Smooth muscle cell (in vitro differentiated cells): ENCODE results near the gene SLC35D1. TPM values are rescaled to one million over a fixed set of nuclear protein-coding genes. Genes with fewer than 3 reads are reported as not detected.

ENCODE experiments used
- DNase-seq: peaks from one replicate; lab custom pipeline; 2025; ENCODE audit not compliant: unreplicated experiment; lab: John Stamatoyannopoulos, UW
- H2AFZ ChIP-seq: fragments of 200-600 bp; sonication (generic); 2 replicates; pipeline ENCODE4 v1.6.0; 2016; ENCODE audit warnings: antibody characterized with exemption, low read depth, mild to moderate bottlenecking
- H3F3A ChIP-seq: fragments of 200-600 bp; sonication (generic); 2 replicates; pipeline ENCODE4 v1.6.0; 2017; ENCODE audit warnings: antibody characterized with exemption, low read depth
- H3K27ac ChIP-seq: fragments of 200-600 bp; sonication (generic); 2 replicates; pipeline ENCODE4 v1.5.1; 2016; ENCODE audit warnings: low read depth, mild to moderate bottlenecking
- H3K27me3 ChIP-seq: fragments of 200-600 bp; sonication (generic); 2 replicates; pipeline ENCODE4 v1.6.1; 2016; ENCODE audit warnings: low read depth, mild to moderate bottlenecking
- H3K36me3 ChIP-seq: fragments of 200-600 bp; sonication (generic); 2 replicates; pipeline ENCODE4 v1.5.1; 2016; ENCODE audit warnings: low read depth
- H3K4me1 ChIP-seq: fragments of 200-600 bp; sonication (generic); 2 replicates; pipeline ENCODE4 v1.5.1; 2016; ENCODE audit warnings: low read depth
- H3K4me2 ChIP-seq: fragments of 200-600 bp; sonication (generic); 2 replicates; pipeline ENCODE4 v1.6.0; 2016; ENCODE audit warnings: mild to moderate bottlenecking
- H3K4me3 ChIP-seq: fragments of 200-600 bp; sonication (generic); 2 replicates; pipeline ENCODE4 v1.5.1; 2016; ENCODE audit warnings: mild to moderate bottlenecking
- H3K79me2 ChIP-seq: fragments of 200-600 bp; sonication (generic); 2 replicates; pipeline ENCODE4 v1.6.0; 2016; ENCODE audit warnings: low read depth, mild to moderate bottlenecking
- H3K9ac ChIP-seq: fragments of 200-600 bp; sonication (generic); 2 replicates; pipeline ENCODE4 v1.6.0; 2016; ENCODE audit warnings: low read depth
- H3K9me3 ChIP-seq: fragments of 200-600 bp; sonication (generic); replicated peaks from 2 replicates; pipeline ENCODE4 v1.5.1; 2016; ENCODE audit warnings: low read depth
- H4K20me1 ChIP-seq: fragments of 200-600 bp; sonication (generic); 2 replicates; pipeline ENCODE4 v1.6.0; 2016; ENCODE audit warnings: low read depth
- CTCF ChIP-seq: fragments of 200-600 bp; sonication (generic); IDR thresholded peaks from 2 replicates; pipeline ENCODE4 v1.5.1; 2017; ENCODE audit warnings: borderline replicate concordance, mild to moderate bottlenecking, antibody characterized with exemption; ENCODE audit not compliant: insufficient read depth, poor library complexity, severe bottlenecking
- WGBS: methylation state at CpG from one replicate; pipeline ENCODE4 v1.1.7; 2016; ENCODE audit warnings: low lambda C conversion rate; 5-methylcytosine and 5-hydroxymethylcytosine counted together
- polyA plus RNA-seq: library from polyadenylated mRNA; unstranded; fragments of >200 nt; fragmentation: Nextera tagmentation; extraction: Ambion mirVana; gene quantifications from 2 replicates; pipeline ENCODE4 v1.2.1, GENCODE V29; 2016
- total RNA-seq: library from RNA; depleted of rRNA; stranded (reverse); fragments of >200 nt; gene quantifications from 2 replicates; pipeline ENCODE4 v1.2.3, GENCODE V29; 2014

SLC35D1 gene
- total and polyA plus RNA-seq, 2 experiments from 2014 or later = 13.3 to 28.2 TPM

GRCh38 chr1:67094191-67094590 is 40.2 kb upstream of the SLC35D1 start:
- no peaks in the 10 kb centered on the region for H3K27me3 ChIP-seq
- H3K4me2 ChIP-seq = no peak overlapping the region
- H2AFZ ChIP-seq = no peak overlapping the region
- H3K9ac ChIP-seq = no peak overlapping the region
- no peaks in the 10 kb centered on the region for H3K79me2 ChIP-seq
- H3K36me3 ChIP-seq = no peaks in the 10 kb centered on the region
- TF ChIP-seq CTCF = no peak
- no peak overlapping the region for H3K4me3 ChIP-seq
- DNase-seq = no peak
- H3K9me3 ChIP-seq = peaks cover 3% of the 10 kb centered on the region
- no peaks in the 10 kb centered on the region for H4K20me1 ChIP-seq
- WGBS = 90% methylated on average over 2 of the region's 2 CpGs
- H3K4me1 ChIP-seq = peaks cover 4% of the 10 kb centered on the region
- no peaks in the 10 kb centered on the region for H3F3A ChIP-seq
- no peak overlapping the region for H3K27ac ChIP-seq

- Histone ChIP-seq H3K4me2 (no peak overlapping the region), H3K9me3 (peaks cover 7% of the 10 kb centered on the region), H3K9ac (no peak overlapping the region), H3K36me3 (no peaks in the 10 kb centered on the region), H3K4me3 (no peak overlapping the region), H4K20me1 (no peaks in the 10 kb centered on the region), H3K4me1 (no peaks in the 10 kb centered on the region), H3F3A (no peaks in the 10 kb centered on the region), H3K27me3 (no peaks in the 10 kb centered on the region), H3K27ac (no peak overlapping the region), H2AFZ (no peak overlapping the region), H3K79me2 (no peaks in the 10 kb centered on the region)
- DNase-seq = no peak
- 92% methylated on average over 1 of the region's 1 CpG for WGBS
- TF ChIP-seq CTCF = no peak
Measured at GRCh38 chr1:67089685-67090208, 35.8 kb upstream of the SLC35D1 start.

- no peak for TF ChIP-seq CTCF
- no peaks in the 10 kb centered on the region for H3K27me3 ChIP-seq
- peaks cover 7% of the 10 kb centered on the region for H3K9me3 ChIP-seq
- no peak for DNase-seq
- H3K4me1 ChIP-seq = no peaks in the 10 kb centered on the region
- no peak overlapping the region for H2AFZ ChIP-seq
- H4K20me1 ChIP-seq = no peaks in the 10 kb centered on the region
- H3F3A ChIP-seq = no peaks in the 10 kb centered on the region
- no peak overlapping the region for H3K4me2 ChIP-seq
- H3K79me2 ChIP-seq = no peaks in the 10 kb centered on the region
- 100% methylated on average over 1 of the region's 1 CpG for WGBS
- H3K36me3 ChIP-seq = no peaks in the 10 kb centered on the region
- no peak overlapping the region for H3K9ac ChIP-seq
- H3K4me3 ChIP-seq = no peak overlapping the region
- H3K27ac ChIP-seq = no peak overlapping the region
Measured at GRCh38 chr1:67088440-67088839, 34.5 kb upstream of the SLC35D1 start.

- Histone ChIP-seq H3K27ac (no peak overlapping the region), H2AFZ (no peak overlapping the region), H3K4me3 (no peak overlapping the region), H3K79me2 (no peaks in the 10 kb centered on the region), H3K36me3 (no peaks in the 10 kb centered on the region), H3K27me3 (no peaks in the 10 kb centered on the region), H3K4me2 (no peak overlapping the region), H3K4me1 (no peaks in the 10 kb centered on the region), H3K9me3 (peaks cover 7% of the 10 kb centered on the region), H3F3A (no peaks in the 10 kb centered on the region), H3K9ac (no peak overlapping the region), H4K20me1 (no peaks in the 10 kb centered on the region)
- WGBS = 70% methylated on average over 2 of the region's 2 CpGs
- DNase-seq = no peak
- no peak for TF ChIP-seq CTCF
Measured at GRCh38 chr1:67085326-67085725, 31.4 kb upstream of the SLC35D1 start.
